Lung (tissue), 12 donors: ENCODE measurements around the gene BRS3. TPM values are rescaled to one million over a fixed set of nuclear protein-coding genes. Genes with fewer than 3 reads are reported as not detected.

Experiments used
- ATAC-seq: fragments of 200-7000 bp; cut with Tn5 transposase; one replicate; pipeline ENCODE4 v1.9.1; 2020; ENCODE audit warnings: moderate number of reproducible peaks; ENCODE audit not compliant: insufficient read depth, low FRiP score
- DNase-seq, 3 donors: peaks; one replicate each; pipeline ENCODE4 v3.0.0-alpha.2; 2013 to 2017
- H3K27ac ChIP-seq, 2 donors: one replicate each; pipeline ENCODE4 v1.5.1; 2013; ENCODE audit warnings: mild to moderate bottlenecking in 2 of 2, moderate library complexity in 2 of 2, control low read depth in 1 of 2, inconsistent platforms in 1 of 2, low read depth in 1 of 2, low read length in 1 of 2
- H3K27me3 ChIP-seq, 3 donors: one replicate each; pipeline ENCODE4 v1.5.1; 2013; ENCODE audit warnings: low read length in 2 of 3; ENCODE audit not compliant: control insufficient read depth in 3 of 3, insufficient read depth in 3 of 3
- H3K36me3 ChIP-seq, 4 donors: one replicate each; pipeline ENCODE4 v1.5.1; 2013; ENCODE audit warnings: low read length in 4 of 4, mild to moderate bottlenecking in 1 of 4, moderate library complexity in 1 of 4; ENCODE audit not compliant: control insufficient read depth in 4 of 4, insufficient read depth in 4 of 4
- H3K4me1 ChIP-seq, 5 donors: one replicate each; pipeline ENCODE4 v1.5.1; 2013; ENCODE audit warnings: low read length in 5 of 5, mild to moderate bottlenecking in 2 of 5, moderate library complexity in 1 of 5; ENCODE audit not compliant: control insufficient read depth in 5 of 5, insufficient read depth in 5 of 5
- H3K4me3 ChIP-seq: one replicate; pipeline ENCODE4 v1.5.1; 2013; ENCODE audit warnings: mild to moderate bottlenecking, control low read depth, moderate library complexity
- H3K9ac ChIP-seq, 2 donors: one replicate each; pipeline ENCODE4 v1.5.1; 2013; ENCODE audit warnings: low read length in 2 of 2, control low read depth in 1 of 2; ENCODE audit not compliant: insufficient read depth in 1 of 2
- H3K9me3 ChIP-seq, 4 donors: one replicate each; pipeline ENCODE4 v1.5.1; 2013; ENCODE audit warnings: low read length in 3 of 4, mild to moderate bottlenecking in 1 of 4, moderate library complexity in 1 of 4; ENCODE audit not compliant: control insufficient read depth in 4 of 4, insufficient read depth in 3 of 4
- WGBS, 2 donors: extraction: QIAGEN DNeasy Blood & Tissue Kit; methylation state at CpG; one replicate each; pipeline ENCODE4 v1.1.7; 2013; 5-methylcytosine and 5-hydroxymethylcytosine counted together
- polyA plus RNA-seq, 2 donors: library from polyadenylated mRNA; stranded (reverse); fragments of 200-250 nt; gene quantifications; one replicate each; pipeline ENCODE4 v1.2.1, GENCODE V29; 2013
- total RNA-seq, 2 donors: library from RNA; depleted of rRNA in 1 of 2; stranded (reverse); fragments of >200 nt in 1 of 2; gene quantifications; one replicate each; pipeline ENCODE4 v1.2.1, GENCODE V29; 2014 to 2021
- TF ChIP-seq, protein P1 (sequence below): IDR thresholded peaks from 2 replicates; pipeline ENCODE4 v1.5.1; 2012; ENCODE audit warnings: mild to moderate bottlenecking; ENCODE audit errors: control extremely low read depth, extremely low read depth
- donor health status: control.
- donor health status: control.
- donor health status: Bipolar disorder and iron deficiency.
- donor health status: healthy.
- donor health status: DM: yes; HTN: yes; CAD: no.

Gene BRS3
- total and polyA plus RNA-seq, 4 donors = not detected

DNA sequence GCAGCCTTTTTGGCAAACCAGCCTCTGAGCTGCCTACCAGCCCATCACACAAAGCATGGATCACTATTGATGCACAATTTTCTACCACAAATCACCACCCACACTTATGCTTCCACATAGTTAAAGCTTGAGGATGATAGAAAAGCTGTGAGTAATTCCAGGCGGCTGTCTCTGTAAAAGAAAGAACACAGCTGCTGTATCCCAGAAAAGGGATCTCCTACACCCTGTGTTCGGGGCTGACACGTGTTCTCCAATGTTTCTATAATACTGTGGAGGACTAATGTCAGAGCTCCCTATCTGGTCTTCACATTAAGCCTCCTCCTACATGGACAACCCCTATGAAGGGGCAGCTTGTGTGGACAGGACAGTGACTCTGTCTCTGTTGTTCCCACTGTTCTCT is 12.5 kb upstream of the BRS3 start:
- peaks cover 0 to 9% (median 2%) of the 10 kb centered on the region in 3 donors for H3K27me3 ChIP-seq
- peaks cover 0 to 5% (median 0%) of the 10 kb centered on the region in 5 donors for H3K4me1 ChIP-seq
- no peak overlapping the region for H3K9ac ChIP-seq
- no peak overlapping the region for H3K4me3 ChIP-seq
- no peaks in the 10 kb centered on the region for H3K9me3 ChIP-seq
- H3K27ac ChIP-seq = no peak overlapping the region
- DNase-seq = peak in 2 of 3 donors; percentile 19 to 33
- ATAC-seq = no peak
- WGBS, 2 donors = 53 to 94% methylated on average over 3 of the region's 3 CpGs
- TF ChIP-seq, protein P1, sequence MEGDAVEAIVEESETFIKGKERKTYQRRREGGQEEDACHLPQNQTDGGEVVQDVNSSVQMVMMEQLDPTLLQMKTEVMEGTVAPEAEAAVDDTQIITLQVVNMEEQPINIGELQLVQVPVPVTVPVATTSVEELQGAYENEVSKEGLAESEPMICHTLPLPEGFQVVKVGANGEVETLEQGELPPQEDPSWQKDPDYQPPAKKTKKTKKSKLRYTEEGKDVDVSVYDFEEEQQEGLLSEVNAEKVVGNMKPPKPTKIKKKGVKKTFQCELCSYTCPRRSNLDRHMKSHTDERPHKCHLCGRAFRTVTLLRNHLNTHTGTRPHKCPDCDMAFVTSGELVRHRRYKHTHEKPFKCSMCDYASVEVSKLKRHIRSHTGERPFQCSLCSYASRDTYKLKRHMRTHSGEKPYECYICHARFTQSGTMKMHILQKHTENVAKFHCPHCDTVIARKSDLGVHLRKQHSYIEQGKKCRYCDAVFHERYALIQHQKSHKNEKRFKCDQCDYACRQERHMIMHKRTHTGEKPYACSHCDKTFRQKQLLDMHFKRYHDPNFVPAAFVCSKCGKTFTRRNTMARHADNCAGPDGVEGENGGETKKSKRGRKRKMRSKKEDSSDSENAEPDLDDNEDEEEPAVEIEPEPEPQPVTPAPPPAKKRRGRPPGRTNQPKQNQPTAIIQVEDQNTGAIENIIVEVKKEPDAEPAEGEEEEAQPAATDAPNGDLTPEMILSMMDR = no peak
- H3K36me3 ChIP-seq = no peaks in the 10 kb centered on the region

DNA sequence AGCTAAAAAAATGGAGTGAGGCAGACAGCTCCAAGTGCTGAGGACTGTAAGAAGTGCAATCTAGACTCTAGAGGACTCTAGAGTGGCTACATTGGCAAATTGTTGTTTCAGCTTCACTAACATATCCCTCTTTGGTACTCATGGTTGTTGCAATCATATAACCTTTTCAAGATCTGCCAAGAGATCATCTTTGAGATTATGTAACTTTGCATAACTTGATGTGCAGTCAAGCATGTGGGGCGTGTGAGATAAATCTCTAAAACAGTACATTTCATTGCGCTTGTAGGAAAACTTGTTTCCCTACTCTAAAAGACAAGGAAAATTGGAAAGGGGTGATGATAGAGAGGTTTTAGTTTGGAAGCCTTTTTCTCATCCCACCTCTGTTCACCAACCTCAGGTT is 11.2 kb upstream of the BRS3 start:
- Histone ChIP-seq H3K36me3 (no peaks in the 10 kb centered on the region), H3K9ac (no peak overlapping the region), H3K9me3 (peaks cover 0 to 1% (median 0%) of the 10 kb centered on the region in 4 donors), H3K27me3 (peaks cover 0 to 9% (median 2%) of the 10 kb centered on the region in 3 donors), H3K27ac (no peak overlapping the region), H3K4me3 (no peak overlapping the region), H3K4me1 (peaks cover 0 to 5% (median 0%) of the 10 kb centered on the region in 5 donors)
- no peak for ATAC-seq
- DNase-seq = no peak
- TF ChIP-seq, protein P1 = no peak
- WGBS, 2 donors = 74 to 92% methylated on average over 2 of the region's 2 CpGs

DNA sequence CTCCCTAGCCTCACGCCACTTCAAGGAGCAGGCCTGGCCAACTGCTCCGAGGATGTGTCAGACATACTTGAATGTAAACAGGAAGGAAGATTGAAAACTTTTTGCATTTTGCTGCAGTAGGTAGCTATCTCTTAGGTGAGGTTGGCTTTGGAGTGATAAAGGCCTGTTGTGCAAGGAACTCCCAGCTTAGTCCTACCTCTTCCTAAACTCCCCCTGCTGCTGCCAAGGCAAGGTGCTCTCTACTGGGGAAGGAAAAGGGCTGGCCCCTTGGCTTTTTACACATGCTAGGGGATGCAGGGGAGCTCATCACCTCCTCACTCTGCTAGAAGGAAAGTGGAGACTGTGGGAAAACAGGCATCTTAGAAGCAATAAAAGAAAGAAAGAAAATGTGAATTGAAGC is 10.7 kb upstream of the BRS3 start:
- no peak for ATAC-seq
- DNase-seq = no peak
- H3K27ac ChIP-seq = no peak overlapping the region
- no peaks in the 10 kb centered on the region for H3K36me3 ChIP-seq
- TF ChIP-seq, protein P1 = no peak
- no peak overlapping the region for H3K9ac ChIP-seq
- WGBS, 2 donors = 75 to 82% methylated on average over 2 of the region's 2 CpGs
- no peak overlapping the region for H3K4me3 ChIP-seq
- H3K27me3 ChIP-seq = peaks cover 0 to 9% (median 2%) of the 10 kb centered on the region in 3 donors
- H3K9me3 ChIP-seq = peaks cover 0 to 1% (median 0%) of the 10 kb centered on the region in 4 donors
- H3K4me1 ChIP-seq = peaks cover 0 to 5% (median 0%) of the 10 kb centered on the region in 5 donors

DNA sequence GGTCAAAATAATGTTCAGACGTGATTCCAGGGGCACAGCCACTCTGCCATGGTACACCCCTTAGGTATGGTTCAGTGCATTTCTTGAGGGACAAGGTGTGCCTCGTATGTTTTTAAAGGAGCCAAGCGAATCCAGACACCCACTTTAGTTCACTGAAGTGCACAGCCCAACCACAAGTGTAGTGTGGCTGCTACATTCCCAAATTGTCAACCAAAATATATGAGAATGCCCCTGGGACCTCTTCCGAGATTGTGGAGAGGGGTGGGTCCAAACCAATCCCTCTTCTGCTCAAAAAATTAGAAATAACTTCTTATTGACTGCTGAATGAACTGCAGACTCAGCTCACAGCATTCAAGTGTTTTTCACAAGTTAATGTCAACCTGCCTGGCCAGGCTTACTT is 7.4 kb upstream of the BRS3 start:
- TF ChIP-seq, protein P1 = no peak
- DNase-seq (no peak), ATAC-seq (no peak)
- peaks cover 0 to 31% (median 1%) of the 10 kb centered on the region in 3 donors for H3K27me3 ChIP-seq
- peaks cover 0 to 1% (median 0%) of the 10 kb centered on the region in 4 donors for H3K9me3 ChIP-seq
- no peak overlapping the region for H3K9ac ChIP-seq
- WGBS, 2 donors = 44 to 68% methylated on average over 4 of the region's 4 CpGs
- no peaks in the 10 kb centered on the region for H3K36me3 ChIP-seq
- H3K27ac ChIP-seq = no peak overlapping the region
- H3K4me1 ChIP-seq = peaks cover 0 to 3% (median 0%) of the 10 kb centered on the region in 5 donors
- no peak overlapping the region for H3K4me3 ChIP-seq
